ENCODE data around the gene KIF3A.

KIF3A gene

DNA sequence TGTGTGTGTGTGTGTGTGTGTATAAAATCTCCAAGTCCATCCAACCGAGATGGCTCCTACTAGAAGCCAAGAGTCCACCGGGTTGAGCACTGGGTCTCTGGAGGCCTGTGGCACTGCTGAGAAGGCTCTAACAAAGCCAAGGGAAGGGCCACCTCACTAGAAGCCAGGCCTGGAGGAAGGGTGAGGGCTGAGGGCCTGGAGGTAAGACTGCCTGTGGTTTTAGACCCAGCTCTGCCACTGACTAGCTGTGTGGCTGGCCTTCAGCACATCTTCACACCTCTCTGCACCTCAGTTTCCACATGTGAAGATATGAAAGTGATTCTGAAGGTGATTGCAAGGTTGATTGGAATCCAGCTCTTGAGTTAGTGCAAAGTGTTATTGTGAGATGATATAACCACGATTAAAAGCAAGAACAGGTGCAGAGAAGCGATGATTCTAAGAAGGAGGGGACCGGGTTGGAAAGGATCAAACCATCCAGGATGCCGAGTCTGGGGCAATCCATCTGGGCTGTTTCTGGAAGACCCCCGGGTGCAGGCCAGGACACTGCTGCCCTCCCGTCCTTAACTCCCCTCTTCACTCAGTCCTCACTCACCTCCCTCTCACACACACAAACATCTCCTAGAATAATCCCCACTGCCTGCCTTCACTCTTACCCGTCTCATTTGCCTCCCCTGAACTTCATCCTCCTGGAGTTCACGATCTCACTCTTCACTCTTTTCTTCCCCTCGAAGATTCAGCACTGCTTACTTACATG is 61.2 kb downstream of the KIF3A start:
- Histone ChIP-seq H3K27ac (ENCODE audit: low read length) (no peak overlapping the region), H3K9ac (ENCODE audit: low read length) (no peak overlapping the region), H3K4me2 (ENCODE audit: low read depth, low read length) (no peak overlapping the region), H3K4me3 (ENCODE audit: low read length) (no peak overlapping the region), H3K79me2 (ENCODE audit: low read length) (no peaks in the 10 kb centered on the region), H2AFZ (ENCODE audit: low read length) (no peak overlapping the region), H3K9me2 (replicated peaks; ENCODE audit: insufficient read depth, low read length) (no peaks in the 10 kb centered on the region), H3K36me3 (replicated peaks; ENCODE audit: insufficient read depth, low read length) (no peaks in the 10 kb centered on the region), H3K27me3 (replicated peaks; ENCODE audit: insufficient read depth, low read length) (no peaks in the 10 kb centered on the region), H4K20me1 (ENCODE audit: insufficient read depth, low read length) (no peaks in the 10 kb centered on the region), H3F3A (ENCODE audit: insufficient read depth, low read length) (no peaks in the 10 kb centered on the region), H3K4me1 (ENCODE audit: low read length) (no peaks in the 10 kb centered on the region), H3K9me3 (replicated peaks; ENCODE audit: insufficient read depth, low read length) (no peaks in the 10 kb centered on the region)
- no peak for DNase-seq
- TF ChIP-seq, protein P1, sequence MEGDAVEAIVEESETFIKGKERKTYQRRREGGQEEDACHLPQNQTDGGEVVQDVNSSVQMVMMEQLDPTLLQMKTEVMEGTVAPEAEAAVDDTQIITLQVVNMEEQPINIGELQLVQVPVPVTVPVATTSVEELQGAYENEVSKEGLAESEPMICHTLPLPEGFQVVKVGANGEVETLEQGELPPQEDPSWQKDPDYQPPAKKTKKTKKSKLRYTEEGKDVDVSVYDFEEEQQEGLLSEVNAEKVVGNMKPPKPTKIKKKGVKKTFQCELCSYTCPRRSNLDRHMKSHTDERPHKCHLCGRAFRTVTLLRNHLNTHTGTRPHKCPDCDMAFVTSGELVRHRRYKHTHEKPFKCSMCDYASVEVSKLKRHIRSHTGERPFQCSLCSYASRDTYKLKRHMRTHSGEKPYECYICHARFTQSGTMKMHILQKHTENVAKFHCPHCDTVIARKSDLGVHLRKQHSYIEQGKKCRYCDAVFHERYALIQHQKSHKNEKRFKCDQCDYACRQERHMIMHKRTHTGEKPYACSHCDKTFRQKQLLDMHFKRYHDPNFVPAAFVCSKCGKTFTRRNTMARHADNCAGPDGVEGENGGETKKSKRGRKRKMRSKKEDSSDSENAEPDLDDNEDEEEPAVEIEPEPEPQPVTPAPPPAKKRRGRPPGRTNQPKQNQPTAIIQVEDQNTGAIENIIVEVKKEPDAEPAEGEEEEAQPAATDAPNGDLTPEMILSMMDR (IDR thresholded peaks at IDR 0.05; ENCODE audit: low read length) = no peak
- TF ChIP-seq EZH2 (optimal IDR thresholded peaks at IDR 0.05; ENCODE audit: low read depth, low read length) = no peak
- no peak for TF ChIP-seq EZH2phosphoT487 (IDR thresholded peaks at IDR 0.05; ENCODE audit: low read length)

DNA sequence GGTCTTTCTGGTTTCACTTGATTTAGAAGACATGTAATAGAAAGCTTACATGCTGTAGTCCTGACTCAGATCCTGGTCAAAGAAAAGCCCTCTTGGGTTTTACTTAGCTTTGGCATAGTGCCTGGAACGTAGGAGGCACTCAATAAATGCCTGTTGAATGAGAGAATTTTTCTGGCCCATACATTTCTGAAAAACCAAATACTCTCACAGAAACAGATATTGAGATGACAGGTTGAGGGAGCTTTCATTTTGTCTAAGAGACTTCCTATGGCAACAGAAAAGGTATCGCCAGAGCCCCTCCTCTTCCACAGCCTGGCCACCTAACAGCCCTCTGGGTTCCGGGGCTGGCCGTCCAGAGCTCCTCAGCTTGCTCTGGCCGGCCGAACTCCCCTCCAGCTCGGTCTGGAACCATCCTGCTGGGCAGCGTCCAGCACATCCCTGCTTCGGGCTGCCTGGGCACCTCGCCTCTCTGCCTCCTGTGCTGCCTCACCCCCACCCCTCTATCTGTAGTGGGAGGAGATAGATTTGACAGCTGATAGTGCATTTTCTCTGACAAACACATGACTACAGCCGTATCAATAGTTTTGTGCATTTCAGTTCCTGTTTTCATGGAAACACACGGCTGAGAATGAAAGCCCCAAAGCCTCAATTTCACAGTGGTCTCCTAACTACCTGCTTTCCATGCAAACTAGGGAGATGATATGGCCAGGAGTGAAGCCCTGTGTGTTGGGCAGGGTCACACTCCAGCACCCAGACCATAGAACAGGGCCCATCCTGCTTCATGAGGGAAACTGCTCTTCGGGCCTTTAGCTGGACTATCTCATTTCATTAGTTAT is 62.5 kb downstream of the KIF3A start:
- Histone ChIP-seq H3K79me2 (ENCODE audit: low read length) (no peaks in the 10 kb centered on the region), H4K20me1 (ENCODE audit: insufficient read depth, low read length) (no peaks in the 10 kb centered on the region), H3K27me3 (replicated peaks; ENCODE audit: insufficient read depth, low read length) (no peaks in the 10 kb centered on the region), H3K4me3 (ENCODE audit: low read length) (peak overlapping the region; percentile 5; the same call in 1 of the 2 replicates), H3K9ac (ENCODE audit: low read length) (peak overlapping the region; percentile 8; the same call in 1 of the 2 replicates), H3K9me3 (replicated peaks; ENCODE audit: insufficient read depth, low read length) (no peaks in the 10 kb centered on the region), H2AFZ (ENCODE audit: low read length) (peak overlapping the region; percentile 49; the same call in 1 of the 2 replicates), H3K4me2 (ENCODE audit: low read depth, low read length) (peak overlapping the region; percentile 59), H3K27ac (ENCODE audit: low read length) (no peak overlapping the region), H3K9me2 (replicated peaks; ENCODE audit: insufficient read depth, low read length) (no peaks in the 10 kb centered on the region), H3K36me3 (replicated peaks; ENCODE audit: insufficient read depth, low read length) (no peaks in the 10 kb centered on the region), H3F3A (ENCODE audit: insufficient read depth, low read length) (no peaks in the 10 kb centered on the region), H3K4me1 (ENCODE audit: low read length) (no peaks in the 10 kb centered on the region)
- TF ChIP-seq, protein P1 (IDR thresholded peaks at IDR 0.05; ENCODE audit: low read length) = no peak
- TF ChIP-seq EZH2phosphoT487 (IDR thresholded peaks at IDR 0.05; ENCODE audit: low read length) (no peak), EZH2 (optimal IDR thresholded peaks at IDR 0.05; ENCODE audit: low read depth, low read length) (no peak)
- DNase-seq = no peak

DNA sequence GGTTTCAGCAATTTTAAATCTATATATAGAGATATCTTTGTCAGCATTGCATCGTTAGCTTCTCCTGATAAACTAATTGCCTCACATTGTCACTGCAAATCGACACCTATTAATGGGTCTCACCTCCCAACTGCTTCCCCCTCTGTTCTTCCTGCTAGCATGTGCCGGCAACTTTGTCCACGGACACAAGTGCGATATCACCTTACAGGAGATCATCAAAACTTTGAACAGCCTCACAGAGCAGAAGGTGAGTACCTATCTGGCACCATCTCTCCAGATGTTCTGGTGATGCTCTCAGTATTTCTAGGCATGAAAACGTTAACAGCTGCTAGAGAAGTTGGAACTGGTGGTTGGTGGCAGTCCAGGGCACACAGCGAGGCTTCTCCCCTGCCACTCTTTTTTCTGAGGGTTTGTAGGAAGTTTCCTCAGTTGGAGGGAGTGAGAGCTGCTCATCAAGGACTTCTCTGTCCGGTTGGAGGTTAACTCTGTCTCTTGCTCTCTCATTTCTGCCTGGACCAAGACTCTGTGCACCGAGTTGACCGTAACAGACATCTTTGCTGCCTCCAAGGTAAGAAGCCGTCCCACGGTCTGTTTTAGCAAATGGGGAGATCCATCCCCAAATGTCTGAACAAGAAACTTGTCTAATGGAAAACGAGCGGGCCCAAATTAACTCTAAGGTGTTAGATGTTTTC is 63.3 kb downstream of the KIF3A start, which contains the start of gene IL4:
Gene IL4, plus strand, starts transcription at position 51 of the 692 bp plus-strand sequence. Its CDS starts 62 bp downstream, at position 113.
- no peak for DNase-seq
- TF ChIP-seq, protein P1 (IDR thresholded peaks at IDR 0.05; ENCODE audit: low read length) = no peak
- Histone ChIP-seq H3K9ac (ENCODE audit: low read length) (peak within 1 kb of the TSS; percentile 8; the same call in 1 of the 2 replicates), H3K4me3 (ENCODE audit: low read length) (no peak within 1 kb of the TSS), H3F3A (ENCODE audit: insufficient read depth, low read length) (no peaks in the 10 kb centered on the region), H2AFZ (ENCODE audit: low read length) (peak within 1 kb of the TSS; percentile 49; the same call in 1 of the 2 replicates), H3K4me1 (ENCODE audit: low read length) (no peaks in the 10 kb centered on the region), H3K4me2 (ENCODE audit: low read depth, low read length) (peak within 1 kb of the TSS; percentile 59), H3K27ac (ENCODE audit: low read length) (no peak within 1 kb of the TSS), H3K36me3 (replicated peaks; ENCODE audit: insufficient read depth, low read length) (no peaks in the 10 kb centered on the region), H3K27me3 (replicated peaks; ENCODE audit: insufficient read depth, low read length) (no peaks in the 10 kb centered on the region), H4K20me1 (ENCODE audit: insufficient read depth, low read length) (no peaks in the 10 kb centered on the region), H3K9me2 (replicated peaks; ENCODE audit: insufficient read depth, low read length) (no peaks in the 10 kb centered on the region), H3K9me3 (replicated peaks; ENCODE audit: insufficient read depth, low read length) (no peaks in the 10 kb centered on the region), H3K79me2 (ENCODE audit: low read length) (no peaks in the 10 kb centered on the region)

Data from MM.1S (cell line).